ENCODE data around the gene AQR. TPM values are rescaled to one million over a fixed set of nuclear protein-coding genes. Genes with fewer than 3 reads are reported as not detected.

The AQR gene
- total and polyA plus RNA-seq, 7 experiments from 2014 or later = 12.7 to 43.5 (median 39.7) TPM

DNA sequence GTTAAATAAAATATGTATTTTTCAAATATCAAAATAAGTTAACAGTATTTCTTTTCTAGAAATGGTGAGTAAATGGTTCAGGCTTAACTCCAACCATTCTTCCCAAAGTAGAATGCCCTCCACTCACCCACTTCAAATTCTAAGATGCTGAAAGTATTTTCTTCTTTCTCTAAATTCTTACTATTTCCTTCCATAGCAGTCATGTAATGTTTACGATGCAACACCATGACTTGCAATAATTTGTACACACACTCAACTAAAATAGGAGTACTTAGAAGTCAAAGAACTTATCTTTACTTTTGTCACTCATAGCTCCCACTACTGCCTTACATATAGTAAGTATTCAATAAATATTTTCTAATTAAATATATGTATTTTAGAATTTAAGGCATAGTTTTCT lies 65.0 kb downstream of the AQR start:
- CTCF ChIA-PET = no interaction called here
- H3K4me3 Mint-ChIP-seq = no peak overlapping the region
- DNase-seq (no peak), ATAC-seq (no peak)
- no peaks in the 10 kb centered on the region for H3K27me3 Mint-ChIP-seq
- Histone ChIP-seq H3K27me3 (ENCODE audit: control insufficient read depth in 2 of 2, insufficient read depth in 2 of 2, low read length in 2 of 2) (no peaks in the 10 kb centered on the region), H3K9me3 (ENCODE audit: control insufficient read depth in 2 of 3, low read length in 3 of 3) (no peaks in the 10 kb centered on the region), H3K27ac (ENCODE audit: low read depth, low read length) (no peak overlapping the region), H3K4me1 (ENCODE audit: control insufficient read depth in 2 of 2, insufficient read depth in 2 of 2, low read length in 2 of 2) (no peaks in the 10 kb centered on the region), H3K36me3 (ENCODE audit: control insufficient read depth in 2 of 3, insufficient read depth in 3 of 3, low read length in 3 of 3) (peaks cover 10 to 62% (median 18%) of the 10 kb centered on the region in 3 experiments), H3K4me3 (ENCODE audit: low read length) (no peak overlapping the region)
- H3K27ac Mint-ChIP-seq = peak overlapping the region in 2 of 9 donors; percentile 51 to 84
- peaks cover 13 to 64% (median 25%) of the 10 kb centered on the region in 5 donors for H3K36me3 Mint-ChIP-seq
- H3K4me1 Mint-ChIP-seq = peaks cover 0 to 3% (median 0%) of the 10 kb centered on the region in 7 donors
- intact Hi-C loops (cut with micrococcal nuclease) = no loop called here
- POLR2A ChIA-PET = no interaction called here
- H3K9me3 Mint-ChIP-seq = no peaks in the 10 kb centered on the region

GRCh38 chr15:34900748-34901147 lies 68.8 kb downstream of the AQR start:
- no peak overlapping the region for H3K27ac ChIP-seq (ENCODE audit: low read depth, low read length)
- no peak overlapping the region for H3K4me3 ChIP-seq (ENCODE audit: low read length)
- Mint-ChIP-seq H3K4me3 (no peak overlapping the region), H3K27ac (no peak overlapping the region), H3K9me3 (no peaks in the 10 kb centered on the region), H3K4me1 (peaks cover 0 to 4% (median 1%) of the 10 kb centered on the region in 7 donors), H3K27me3 (no peaks in the 10 kb centered on the region), H3K36me3 (peaks cover 16 to 65% (median 38%) of the 10 kb centered on the region in 5 donors)
- no peaks in the 10 kb centered on the region for H3K9me3 ChIP-seq (ENCODE audit: control insufficient read depth in 2 of 3, low read length in 3 of 3)
- ChIA-PET CTCF (interaction anchor here (0.6 kb wide), 1 partner anchor 249 kb away, joined by 3 read pairs; no protein-coding TSS in a partner anchor), POLR2A (no interaction called here)
- intact Hi-C loops (cut with micrococcal nuclease) = no loop called here
- H3K4me1 ChIP-seq (ENCODE audit: control insufficient read depth in 2 of 2, insufficient read depth in 2 of 2, low read length in 2 of 2) = no peaks in the 10 kb centered on the region
- no peaks in the 10 kb centered on the region for H3K27me3 ChIP-seq (ENCODE audit: control insufficient read depth in 2 of 2, insufficient read depth in 2 of 2, low read length in 2 of 2)
- H3K36me3 ChIP-seq (ENCODE audit: control insufficient read depth in 2 of 3, insufficient read depth in 3 of 3, low read length in 3 of 3) = peaks cover 3 to 50% (median 4%) of the 10 kb centered on the region in 3 experiments
- ATAC-seq = no peak
- no peak for DNase-seq

- H3K36me3 Mint-ChIP-seq = peaks cover 27 to 83% (median 62%) of the 10 kb centered on the region in 5 donors
- no peaks in the 10 kb centered on the region for H3K27me3 Mint-ChIP-seq
- H3K27ac Mint-ChIP-seq = no peak overlapping the region
- H3K9me3 Mint-ChIP-seq = peaks cover 3 to 32% (median 17%) of the 10 kb centered on the region in 11 donors
- ChIA-PET POLR2A (no interaction called here), CTCF (no interaction called here)
- H3K9me3 ChIP-seq (ENCODE audit: control insufficient read depth in 2 of 3, low read length in 3 of 3) = peaks cover 5 to 8% (median 8%) of the 10 kb centered on the region in 3 experiments
- DNase-seq (no peak), ATAC-seq (no peak)
- no peaks in the 10 kb centered on the region for H3K4me1 ChIP-seq (ENCODE audit: control insufficient read depth in 2 of 2, insufficient read depth in 2 of 2, low read length in 2 of 2)
- peaks cover 0 to 9% (median 2%) of the 10 kb centered on the region in 7 donors for H3K4me1 Mint-ChIP-seq
- H3K27ac ChIP-seq (ENCODE audit: low read depth, low read length) = no peak overlapping the region
- no peak overlapping the region for H3K4me3 ChIP-seq (ENCODE audit: low read length)
- no peaks in the 10 kb centered on the region for H3K27me3 ChIP-seq (ENCODE audit: control insufficient read depth in 2 of 2, insufficient read depth in 2 of 2, low read length in 2 of 2)
- no peak overlapping the region for H3K4me3 Mint-ChIP-seq
- H3K36me3 ChIP-seq (ENCODE audit: control insufficient read depth in 2 of 3, insufficient read depth in 3 of 3, low read length in 3 of 3) = peaks cover 17 to 66% (median 22%) of the 10 kb centered on the region in 3 experiments
- intact Hi-C loops (cut with micrococcal nuclease) = no loop called here
Observed at GRCh38 chr15:34896183-34896582, 73.4 kb downstream of the AQR start.

- CTCF ChIA-PET = no interaction called here
- peaks cover 30 to 86% (median 74%) of the 10 kb centered on the region in 5 donors for H3K36me3 Mint-ChIP-seq
- no peaks in the 10 kb centered on the region for H3K27me3 Mint-ChIP-seq
- POLR2A ChIA-PET = no interaction called here
- no peaks in the 10 kb centered on the region for H3K4me1 ChIP-seq (ENCODE audit: control insufficient read depth in 2 of 2, insufficient read depth in 2 of 2, low read length in 2 of 2)
- no peak overlapping the region for H3K4me3 ChIP-seq (ENCODE audit: low read length)
- ATAC-seq (no peak), DNase-seq (no peak)
- H3K27ac Mint-ChIP-seq = peak overlapping the region in 1 of 9 donors; percentile 23
- intact Hi-C loops (cut with micrococcal nuclease) = no loop called here
- peaks cover 5 to 8% (median 8%) of the 10 kb centered on the region in 3 experiments for H3K9me3 ChIP-seq (ENCODE audit: control insufficient read depth in 2 of 3, low read length in 3 of 3)
- H3K4me3 Mint-ChIP-seq = no peak overlapping the region
- H3K27me3 ChIP-seq (ENCODE audit: control insufficient read depth in 2 of 2, insufficient read depth in 2 of 2, low read length in 2 of 2) = no peaks in the 10 kb centered on the region
- peaks cover 2 to 9% (median 5%) of the 10 kb centered on the region in 7 donors for H3K4me1 Mint-ChIP-seq
- H3K27ac ChIP-seq (ENCODE audit: low read depth, low read length) = no peak overlapping the region
- H3K9me3 Mint-ChIP-seq = peaks cover 3 to 32% (median 17%) of the 10 kb centered on the region in 11 donors
- H3K36me3 ChIP-seq (ENCODE audit: control insufficient read depth in 2 of 3, insufficient read depth in 3 of 3, low read length in 3 of 3) = peaks cover 17 to 68% (median 22%) of the 10 kb centered on the region in 3 experiments
Observed at GRCh38 chr15:34893967-34894366, 75.6 kb downstream of the AQR start.

GRCh38 chr15:34892963-34893591 lies 76.5 kb downstream of the AQR start:
- Histone ChIP-seq H3K27ac (ENCODE audit: low read depth, low read length) (no peak overlapping the region), H3K9me3 (ENCODE audit: control insufficient read depth in 2 of 3, low read length in 3 of 3) (peaks cover 5 to 8% (median 8%) of the 10 kb centered on the region in 3 experiments), H3K27me3 (ENCODE audit: control insufficient read depth in 2 of 2, insufficient read depth in 2 of 2, low read length in 2 of 2) (no peaks in the 10 kb centered on the region), H3K4me3 (ENCODE audit: low read length) (no peak overlapping the region), H3K4me1 (ENCODE audit: control insufficient read depth in 2 of 2, insufficient read depth in 2 of 2, low read length in 2 of 2) (no peaks in the 10 kb centered on the region), H3K36me3 (ENCODE audit: control insufficient read depth in 2 of 3, insufficient read depth in 3 of 3, low read length in 3 of 3) (peaks cover 17 to 62% (median 22%) of the 10 kb centered on the region in 3 experiments)
- DNase-seq = no peak
- POLR2A ChIA-PET = no interaction called here
- CTCF ChIA-PET = no interaction called here
- Mint-ChIP-seq H3K36me3 (peaks cover 30 to 81% (median 70%) of the 10 kb centered on the region in 5 donors), H3K27me3 (no peaks in the 10 kb centered on the region), H3K4me1 (peaks cover 2 to 9% (median 5%) of the 10 kb centered on the region in 7 donors), H3K9me3 (peaks cover 3 to 32% (median 17%) of the 10 kb centered on the region in 11 donors), H3K27ac (no peak overlapping the region), H3K4me3 (no peak overlapping the region)
- ATAC-seq = no peak
- intact Hi-C loops (cut with micrococcal nuclease) = no loop called here

DNA sequence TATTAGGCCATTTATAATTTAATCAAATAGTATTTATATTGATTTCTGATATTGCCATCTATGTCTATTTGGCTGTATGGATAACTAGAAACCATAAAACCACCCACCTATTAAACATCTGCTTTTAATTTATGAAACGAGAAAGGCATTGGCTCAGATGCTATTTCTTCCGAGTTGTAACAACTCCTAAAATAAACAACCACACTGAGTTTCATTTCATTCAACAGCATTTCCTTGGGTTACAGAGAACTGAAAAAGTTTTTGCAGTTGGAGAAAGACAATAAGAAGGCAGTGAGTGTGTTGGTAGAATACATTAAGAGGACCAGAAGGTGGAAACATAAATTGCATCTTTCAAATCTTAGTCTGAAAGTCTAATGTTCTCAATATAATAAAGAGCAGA lies 79.1 kb downstream of the AQR start:
- Histone ChIP-seq H3K36me3 (ENCODE audit: control insufficient read depth in 2 of 3, insufficient read depth in 3 of 3, low read length in 3 of 3) (peaks cover 17 to 71% (median 18%) of the 10 kb centered on the region in 3 experiments), H3K27me3 (ENCODE audit: control insufficient read depth in 2 of 2, insufficient read depth in 2 of 2, low read length in 2 of 2) (no peaks in the 10 kb centered on the region), H3K4me1 (ENCODE audit: control insufficient read depth in 2 of 2, insufficient read depth in 2 of 2, low read length in 2 of 2) (no peaks in the 10 kb centered on the region), H3K27ac (ENCODE audit: low read depth, low read length) (no peak overlapping the region), H3K4me3 (ENCODE audit: low read length) (no peak overlapping the region), H3K9me3 (ENCODE audit: control insufficient read depth in 2 of 3, low read length in 3 of 3) (peaks cover 5 to 8% (median 8%) of the 10 kb centered on the region in 3 experiments)
- ATAC-seq (no peak), DNase-seq (no peak)
- H3K9me3 Mint-ChIP-seq = peaks cover 3 to 29% (median 17%) of the 10 kb centered on the region in 11 donors
- H3K4me1 Mint-ChIP-seq = peaks cover 2 to 7% (median 4%) of the 10 kb centered on the region in 7 donors
- intact Hi-C loops (cut with micrococcal nuclease) = no loop called here
- peaks cover 25 to 76% (median 65%) of the 10 kb centered on the region in 5 donors for H3K36me3 Mint-ChIP-seq
- CTCF ChIA-PET = no interaction called here
- no peak overlapping the region for H3K27ac Mint-ChIP-seq
- no peaks in the 10 kb centered on the region for H3K27me3 Mint-ChIP-seq
- POLR2A ChIA-PET = no interaction called here
- H3K4me3 Mint-ChIP-seq = no peak overlapping the region

DNA sequence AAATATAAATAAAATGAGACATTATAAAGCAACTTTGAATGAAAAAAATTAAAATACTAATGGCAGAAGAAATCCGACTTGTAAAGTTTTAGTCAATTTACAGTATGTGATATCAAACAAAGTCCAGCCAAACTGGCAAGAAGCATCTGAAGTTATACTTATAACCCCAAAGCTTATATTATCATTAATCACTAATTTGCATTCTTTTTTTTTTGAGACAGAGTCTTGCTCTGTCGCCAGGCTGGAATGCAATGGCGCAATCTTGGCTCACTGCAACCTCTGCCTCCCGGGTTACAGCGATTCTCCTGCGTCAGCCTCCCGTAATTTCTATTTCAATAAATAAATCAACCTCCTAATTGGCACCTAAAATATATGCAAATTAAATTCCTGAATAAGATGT lies 80.1 kb downstream of the AQR start:
- H3K27ac ChIP-seq (ENCODE audit: low read depth, low read length) = no peak overlapping the region
- H3K9me3 Mint-ChIP-seq = peaks cover 0 to 22% (median 15%) of the 10 kb centered on the region in 11 donors
- CTCF ChIA-PET = no interaction called here
- peaks cover 0 to 7% (median 4%) of the 10 kb centered on the region in 7 donors for H3K4me1 Mint-ChIP-seq
- H3K4me3 ChIP-seq (ENCODE audit: low read length) = no peak overlapping the region
- no peak overlapping the region for H3K4me3 Mint-ChIP-seq
- no peaks in the 10 kb centered on the region for H3K4me1 ChIP-seq (ENCODE audit: control insufficient read depth in 2 of 2, insufficient read depth in 2 of 2, low read length in 2 of 2)
- peaks cover 18 to 73% (median 26%) of the 10 kb centered on the region in 3 experiments for H3K36me3 ChIP-seq (ENCODE audit: control insufficient read depth in 2 of 3, insufficient read depth in 3 of 3, low read length in 3 of 3)
- H3K36me3 Mint-ChIP-seq = peaks cover 25 to 76% (median 66%) of the 10 kb centered on the region in 5 donors
- POLR2A ChIA-PET = no interaction called here
- H3K27ac Mint-ChIP-seq = no peak overlapping the region
- ATAC-seq = no peak
- H3K9me3 ChIP-seq (ENCODE audit: control insufficient read depth in 2 of 3, low read length in 3 of 3) = peaks cover 5 to 8% (median 8%) of the 10 kb centered on the region in 3 experiments
- H3K27me3 Mint-ChIP-seq = no peaks in the 10 kb centered on the region
- DNase-seq = no peak
- H3K27me3 ChIP-seq (ENCODE audit: control insufficient read depth in 2 of 2, insufficient read depth in 2 of 2, low read length in 2 of 2) = no peaks in the 10 kb centered on the region
- intact Hi-C loops (cut with micrococcal nuclease) = no loop called here

All from naive thymus-derived CD4-positive, alpha-beta T cell (primary cell).